CD4-positive, alpha-beta T cell treated with Interleukin-6 at 100 ng/mL for 8 hours (primary cell): ENCODE measurements around the gene CRLF1.

ENCODE experiments used
- DNase-seq: peaks from one replicate; pipeline ENCODE4 v3.0.0-alpha.2; 2020; ENCODE audit warnings: mixed read lengths, low spot score

CRLF1 gene

GRCh38 chr19:18606281-18607225 lies at the start of gene CRLF1:
TSS of gene CRLF1 (minus strand) at chr19:18606799. CDS start at chr19:18606656, 143 bp downstream.
- no peak for DNase-seq

GRCh38 chr19:18655173-18655844 lies 48.7 kb upstream of the CRLF1 start:
- no peak for DNase-seq

- no peak for DNase-seq
Observed at GRCh38 chr19:18654469-18654868, 47.9 kb upstream of the CRLF1 start.

DNA sequence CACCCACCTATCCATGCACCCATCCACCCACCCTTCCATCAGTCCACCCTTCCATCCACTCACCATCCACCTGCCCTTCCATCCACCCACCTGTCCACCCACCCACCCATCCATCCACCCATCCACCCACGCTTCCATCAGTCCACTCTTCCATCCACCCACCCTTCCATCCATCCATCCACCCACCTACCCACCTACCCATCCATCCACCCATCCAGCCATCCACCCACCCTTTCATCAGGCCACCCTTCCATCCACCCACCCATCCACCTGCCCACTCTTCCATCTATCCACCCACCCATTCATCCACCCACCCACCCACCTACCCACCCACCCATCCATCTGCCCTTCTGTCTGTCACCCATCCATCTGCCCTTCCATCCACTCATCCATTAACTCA lies 47.3 kb upstream of the CRLF1 start:
- no peak for DNase-seq

- DNase-seq, result no peak
Observed at GRCh38 chr19:18651733-18652132, 45.1 kb upstream of the CRLF1 start.

DNA sequence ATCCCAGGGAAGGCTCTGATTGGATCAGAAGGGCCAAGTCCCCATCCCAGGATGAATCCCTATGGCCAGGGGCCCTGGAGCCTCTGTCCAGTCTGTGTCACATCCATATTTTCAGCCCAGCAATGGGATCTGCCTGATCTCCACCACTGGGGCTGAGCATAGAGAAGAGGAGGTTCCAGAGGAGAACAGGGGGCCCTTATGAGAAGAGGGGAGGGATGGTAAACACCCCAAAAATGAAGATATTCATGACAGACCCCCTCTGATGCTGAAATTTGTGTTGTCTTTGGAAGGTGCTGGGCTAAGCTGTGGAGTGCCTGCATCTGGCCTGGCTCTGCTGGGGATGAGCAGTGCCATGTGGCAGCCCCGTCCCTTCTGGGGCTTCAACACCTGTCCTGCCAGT lies 44.7 kb upstream of the CRLF1 start:
- no peak for DNase-seq

DNA sequence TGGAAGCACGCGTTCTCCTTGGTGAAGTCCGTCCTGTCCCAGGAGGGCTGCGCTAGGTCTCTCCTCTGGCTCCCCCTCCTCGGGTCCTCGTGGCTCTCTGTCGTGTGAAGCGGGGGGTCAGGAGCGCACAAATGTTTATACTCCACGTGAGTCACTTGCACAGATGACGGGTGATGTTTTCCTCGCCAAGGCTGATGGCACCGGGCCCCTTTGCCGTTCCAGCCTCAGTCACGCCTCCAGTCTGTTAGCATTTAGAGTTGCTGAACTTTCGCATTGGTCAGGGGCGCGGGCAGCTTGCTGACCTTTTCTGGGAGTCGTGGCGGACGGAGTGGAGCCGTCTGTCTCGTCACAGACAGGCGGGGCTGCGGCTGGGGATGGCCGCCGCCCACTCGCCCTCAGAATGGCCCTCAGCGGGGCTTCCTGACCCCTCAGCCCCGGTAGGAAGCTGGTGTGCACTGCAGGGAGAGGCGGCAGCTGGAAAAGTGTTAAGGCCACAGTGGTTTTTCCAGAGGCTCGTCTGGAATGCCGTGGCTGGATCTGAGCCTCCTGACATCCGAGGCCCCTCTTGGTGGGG lies 44.0 kb upstream of the CRLF1 start:
- DNase-seq, result no peak

DNA sequence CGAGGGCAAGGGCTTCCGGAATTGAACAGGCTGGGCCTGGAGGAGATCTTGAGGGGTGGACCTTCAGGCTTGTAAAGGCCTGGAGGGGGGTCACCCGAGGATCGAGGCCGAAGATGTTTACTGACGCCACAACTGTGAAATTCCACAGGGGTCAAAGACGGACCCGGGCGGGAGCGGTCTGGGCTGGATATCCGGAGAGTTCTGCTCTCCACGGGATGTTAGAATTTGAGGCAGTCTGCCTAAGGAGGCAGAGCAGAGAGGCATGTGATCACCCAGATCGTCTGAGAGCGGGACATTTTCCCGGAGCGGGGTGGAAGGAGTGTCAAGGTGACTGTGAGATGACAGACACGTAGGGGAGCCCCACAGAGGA lies 43.4 kb upstream of the CRLF1 start:
- DNase-seq, result no peak

DNA sequence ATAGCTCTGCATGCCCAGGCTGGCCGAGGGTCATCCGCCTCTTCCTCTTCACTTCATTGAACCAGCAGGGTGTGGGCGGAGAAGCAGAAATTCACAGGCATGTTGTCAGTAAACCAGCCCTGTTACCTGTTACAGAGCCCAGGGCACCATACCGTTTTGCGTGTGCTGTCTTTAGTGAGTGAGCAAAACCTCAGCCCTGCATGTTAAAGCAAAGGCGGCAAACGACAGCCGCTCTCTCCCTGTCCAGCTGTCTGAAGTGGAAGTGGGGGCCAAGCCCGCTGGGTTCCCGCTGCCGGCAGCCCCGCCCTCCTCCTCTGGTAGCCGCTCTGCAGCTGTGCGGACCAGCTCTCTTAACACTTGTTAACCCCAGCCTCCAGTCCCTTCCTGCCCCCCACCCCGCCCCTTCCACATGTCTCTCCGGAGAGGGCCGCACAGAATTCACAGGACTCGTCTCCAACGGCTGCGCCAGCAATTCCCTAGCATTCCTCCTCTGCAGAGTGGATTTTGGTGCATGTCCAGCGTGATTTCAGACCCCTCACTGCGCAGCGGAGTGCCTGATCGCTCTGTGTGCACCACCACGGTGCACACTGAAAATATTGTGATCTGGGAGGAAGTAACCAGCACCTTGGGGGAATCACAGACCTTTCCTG lies 42.9 kb upstream of the CRLF1 start:
- no peak for DNase-seq

- no peak for DNase-seq
Observed at GRCh38 chr19:18648973-18649315, 42.3 kb upstream of the CRLF1 start.

DNA sequence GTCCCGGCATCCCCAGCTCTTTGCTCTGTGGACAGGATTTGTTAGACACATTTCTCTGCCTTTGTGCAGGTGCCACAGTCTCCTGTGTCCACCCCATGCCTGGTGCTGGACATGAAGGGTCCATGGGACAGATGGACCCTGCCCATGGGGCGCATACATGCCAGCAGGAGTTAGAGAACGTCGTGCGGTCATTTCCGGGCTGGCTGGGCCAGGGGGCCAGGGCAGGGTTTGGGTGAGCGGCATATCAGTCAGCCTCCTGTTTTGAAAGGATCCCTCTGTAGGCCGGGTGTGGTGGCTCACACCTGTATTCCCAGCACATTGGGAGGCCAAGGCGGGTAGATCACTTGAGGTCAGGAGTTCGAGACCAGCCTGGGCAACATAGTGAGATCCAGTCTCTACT lies 41.2 kb upstream of the CRLF1 start:
- no peak for DNase-seq

DNA sequence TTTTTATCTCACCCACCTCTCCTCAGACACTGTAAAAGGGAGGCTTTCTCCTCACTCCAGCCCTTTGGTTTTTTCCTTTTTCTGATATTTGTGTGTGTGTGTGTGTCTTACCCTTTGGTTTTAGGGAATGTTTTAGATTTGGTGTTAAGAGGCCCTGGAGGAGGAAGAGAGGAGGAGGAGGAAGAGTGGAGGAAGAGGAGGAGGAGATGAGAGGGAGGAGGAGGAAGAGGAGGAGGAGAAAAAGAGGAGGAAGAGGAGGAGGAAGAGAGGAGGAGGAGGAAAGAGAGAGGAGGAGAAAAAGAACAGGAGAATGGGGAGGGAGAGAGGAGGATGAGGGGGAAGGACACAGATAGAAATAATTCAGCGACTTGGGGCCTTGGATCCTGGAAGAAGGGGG lies 40.8 kb upstream of the CRLF1 start:
- no peak for DNase-seq

DNA sequence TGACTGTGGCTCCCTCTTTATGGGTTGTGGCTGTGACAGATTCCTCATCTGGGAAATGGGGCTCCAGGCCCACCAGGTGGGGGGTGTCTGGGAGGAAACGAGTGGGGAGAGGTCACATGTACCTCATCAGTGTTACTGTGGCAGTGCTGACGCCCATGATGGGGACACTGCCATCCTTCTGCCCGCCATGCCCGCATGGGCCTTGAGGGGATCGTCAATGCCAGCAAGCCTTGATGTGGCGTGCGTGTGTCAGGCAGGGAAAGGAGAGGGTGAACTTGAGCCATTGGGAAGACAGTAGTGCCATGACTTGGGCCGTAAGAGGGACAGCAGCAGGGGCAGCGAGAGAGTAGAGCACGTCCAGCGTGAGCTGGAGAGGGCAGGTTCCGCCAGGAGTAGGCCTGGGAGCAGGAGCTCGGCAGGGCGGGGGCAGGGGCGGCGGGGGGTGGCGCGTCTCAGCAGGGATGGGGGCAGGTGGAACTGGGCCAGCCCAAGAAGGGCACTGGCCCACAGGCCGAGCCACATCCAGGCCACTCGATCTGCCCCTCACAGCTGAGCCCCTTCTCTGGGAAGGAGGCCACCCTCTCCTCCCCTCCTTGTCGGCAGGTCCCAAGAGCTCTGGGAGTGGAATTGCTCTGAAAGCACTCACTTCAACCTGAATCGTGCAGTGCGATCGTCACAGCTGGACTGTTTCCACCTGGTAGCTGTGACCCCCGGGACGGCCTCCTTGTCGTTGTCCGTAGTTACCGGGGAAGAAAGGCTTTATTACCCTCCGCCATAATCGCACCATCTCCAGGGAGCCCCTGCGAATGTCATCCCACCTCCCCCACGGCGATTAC lies 40.2 kb upstream of the CRLF1 start:
- no peak for DNase-seq

DNA sequence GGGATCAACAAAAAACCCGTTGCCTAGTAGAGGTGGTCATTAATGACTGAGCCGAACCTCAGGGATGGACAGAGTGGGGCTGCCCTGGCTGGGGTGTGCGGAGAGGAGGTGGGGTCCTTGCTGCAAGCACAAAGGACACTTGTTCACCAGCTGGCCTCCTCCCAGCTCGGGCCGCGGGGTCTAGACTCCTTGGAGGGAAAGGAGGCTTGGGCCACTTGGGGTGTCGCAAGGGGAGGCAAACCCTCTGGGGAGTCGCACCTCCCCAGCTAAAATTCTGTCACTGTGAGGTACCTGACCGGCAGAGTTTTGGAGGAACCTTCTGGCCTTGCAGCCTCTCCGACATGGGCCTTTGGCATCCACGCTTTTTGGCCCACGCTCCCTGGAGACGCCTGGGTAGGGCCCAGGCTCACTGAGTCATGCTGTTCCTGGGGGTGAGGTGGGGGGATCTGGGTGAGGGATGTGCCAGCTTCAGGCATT lies 38.5 kb upstream of the CRLF1 start:
- no peak for DNase-seq

GRCh38 chr19:18644196-18645034 lies 37.8 kb upstream of the CRLF1 start:
- no peak for DNase-seq

- no peak for DNase-seq
Observed at GRCh38 chr19:18639706-18640243, 33.2 kb upstream of the CRLF1 start.

GRCh38 chr19:18637673-18638630 lies 31.4 kb upstream of the CRLF1 start:
- DNase-seq, result no peak

GRCh38 chr19:18636969-18637629 lies 30.5 kb upstream of the CRLF1 start, which contains the start of gene KLHL26:
TSS of gene KLHL26 (plus strand) at chr19:18637028. CDS start at chr19:18637055, 27 bp downstream.
- DNase-seq, result no peak
